ENCODE results near the gene VMO1.

Gene VMO1

DNA sequence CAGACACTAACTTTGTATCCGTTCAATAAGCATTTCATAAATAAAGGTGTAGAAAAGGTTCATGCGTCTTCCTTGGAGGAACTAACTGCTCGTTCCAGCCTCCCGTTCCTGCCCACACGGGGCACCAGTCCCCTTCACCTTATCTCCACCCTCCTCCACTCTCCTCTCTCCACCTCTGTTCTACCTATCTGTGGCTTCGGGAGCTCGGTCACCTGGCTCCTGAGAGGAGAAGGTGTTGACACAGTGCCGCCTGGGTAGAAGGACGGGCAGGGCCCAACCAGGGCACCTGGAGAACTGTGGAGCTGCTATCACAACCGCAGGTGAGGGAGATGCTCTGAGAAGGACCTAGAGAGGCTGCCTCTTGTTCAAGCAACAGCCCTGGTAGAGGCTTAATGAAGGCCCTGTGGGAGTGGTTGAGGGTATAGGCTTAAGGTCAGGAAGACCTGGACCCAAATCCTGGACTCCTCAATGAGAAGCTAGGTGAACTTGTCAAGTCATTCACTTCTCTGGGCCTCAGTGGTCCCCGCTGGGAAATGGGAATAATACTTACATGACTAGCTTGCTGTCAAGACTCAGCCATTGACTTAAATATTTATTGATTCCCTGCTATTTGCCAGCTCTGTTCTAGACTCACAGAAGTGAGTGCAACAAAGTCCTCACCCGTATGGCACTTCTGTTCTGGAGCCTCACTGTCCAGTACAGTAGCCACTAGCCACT lies 37.4 kb upstream of the VMO1 start:
- Histone ChIP-seq H2AFZ (ENCODE audit: low read length) (no peak overlapping the region), H3K4me1 (ENCODE audit: insufficient read depth, low read length, poor library complexity, severe bottlenecking) (no peaks in the 10 kb centered on the region), H3K27me3 (ENCODE audit: insufficient read depth, low read length, poor library complexity, severe bottlenecking) (no peaks in the 10 kb centered on the region), H3K4me3 (ENCODE audit: low read length, poor library complexity, severe bottlenecking) (no peak overlapping the region), H3K4me2 (ENCODE audit: low read depth, low read length, poor library complexity, severe bottlenecking) (no peak overlapping the region), H4K20me1 (ENCODE audit: insufficient read depth, low read length, poor library complexity, severe bottlenecking) (no peaks in the 10 kb centered on the region), H3K9me2 (replicated peaks; ENCODE audit: low read depth, low read length) (no peaks in the 10 kb centered on the region), H3K36me3 (ENCODE audit: insufficient read depth, low read length) (no peaks in the 10 kb centered on the region), H3F3A (ENCODE audit: low read depth) (no peaks in the 10 kb centered on the region), H3K9me3 (ENCODE audit: insufficient read depth, low read depth, low read length) (no peaks in the 10 kb centered on the region), H3K9ac (ENCODE audit: low read depth, low read length, poor library complexity, severe bottlenecking) (no peak overlapping the region), H3K79me2 (ENCODE audit: insufficient read depth, low read length) (no peaks in the 10 kb centered on the region)
- TF ChIP-seq EZH2phosphoT487 (IDR thresholded peaks at IDR 0.05; ENCODE audit: borderline replicate concordance): no peak

DNA sequence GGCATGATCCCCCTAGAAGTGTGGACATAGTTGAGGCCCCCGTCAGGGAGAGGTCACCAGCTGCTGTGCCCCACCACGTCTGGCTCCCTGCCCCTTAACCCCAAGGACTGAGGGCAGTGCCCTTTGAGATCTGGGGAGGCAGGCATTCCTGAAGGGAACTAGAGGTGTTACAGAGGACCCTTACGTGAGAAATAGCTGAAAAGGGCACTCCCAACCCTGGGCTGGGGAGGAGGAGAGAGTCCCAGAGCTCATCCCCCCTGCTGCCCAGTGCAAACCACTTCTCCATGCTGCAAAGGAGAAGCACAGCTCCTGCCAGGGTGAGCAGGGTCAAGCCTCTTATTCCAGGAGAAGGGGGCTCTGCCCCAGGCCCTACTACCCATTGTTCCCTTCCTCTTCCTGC lies 36.7 kb upstream of the VMO1 start:
- H3K4me3 ChIP-seq (ENCODE audit: low read length, poor library complexity, severe bottlenecking): no peak overlapping the region
- no peak overlapping the region for H3K4me2 ChIP-seq (ENCODE audit: low read depth, low read length, poor library complexity, severe bottlenecking)
- no peaks in the 10 kb centered on the region for H3K79me2 ChIP-seq (ENCODE audit: insufficient read depth, low read length)
- no peak overlapping the region for H3K9ac ChIP-seq (ENCODE audit: low read depth, low read length, poor library complexity, severe bottlenecking)
- no peaks in the 10 kb centered on the region for H3F3A ChIP-seq (ENCODE audit: low read depth)
- no peak overlapping the region for H2AFZ ChIP-seq (ENCODE audit: low read length)
- H3K9me3 ChIP-seq (ENCODE audit: insufficient read depth, low read depth, low read length): no peaks in the 10 kb centered on the region
- H3K9me2 ChIP-seq (replicated peaks; ENCODE audit: low read depth, low read length): no peaks in the 10 kb centered on the region
- no peak for TF ChIP-seq EZH2phosphoT487 (IDR thresholded peaks at IDR 0.05; ENCODE audit: borderline replicate concordance)
- TF ChIP-seq, protein P1, sequence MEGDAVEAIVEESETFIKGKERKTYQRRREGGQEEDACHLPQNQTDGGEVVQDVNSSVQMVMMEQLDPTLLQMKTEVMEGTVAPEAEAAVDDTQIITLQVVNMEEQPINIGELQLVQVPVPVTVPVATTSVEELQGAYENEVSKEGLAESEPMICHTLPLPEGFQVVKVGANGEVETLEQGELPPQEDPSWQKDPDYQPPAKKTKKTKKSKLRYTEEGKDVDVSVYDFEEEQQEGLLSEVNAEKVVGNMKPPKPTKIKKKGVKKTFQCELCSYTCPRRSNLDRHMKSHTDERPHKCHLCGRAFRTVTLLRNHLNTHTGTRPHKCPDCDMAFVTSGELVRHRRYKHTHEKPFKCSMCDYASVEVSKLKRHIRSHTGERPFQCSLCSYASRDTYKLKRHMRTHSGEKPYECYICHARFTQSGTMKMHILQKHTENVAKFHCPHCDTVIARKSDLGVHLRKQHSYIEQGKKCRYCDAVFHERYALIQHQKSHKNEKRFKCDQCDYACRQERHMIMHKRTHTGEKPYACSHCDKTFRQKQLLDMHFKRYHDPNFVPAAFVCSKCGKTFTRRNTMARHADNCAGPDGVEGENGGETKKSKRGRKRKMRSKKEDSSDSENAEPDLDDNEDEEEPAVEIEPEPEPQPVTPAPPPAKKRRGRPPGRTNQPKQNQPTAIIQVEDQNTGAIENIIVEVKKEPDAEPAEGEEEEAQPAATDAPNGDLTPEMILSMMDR (conservative IDR thresholded peaks at IDR 0.05; ENCODE audit: low read length): no peak
- H4K20me1 ChIP-seq (ENCODE audit: insufficient read depth, low read length, poor library complexity, severe bottlenecking): no peaks in the 10 kb centered on the region
- H3K36me3 ChIP-seq (ENCODE audit: insufficient read depth, low read length): no peaks in the 10 kb centered on the region
- H3K27me3 ChIP-seq (ENCODE audit: insufficient read depth, low read length, poor library complexity, severe bottlenecking): no peaks in the 10 kb centered on the region
- no peaks in the 10 kb centered on the region for H3K4me1 ChIP-seq (ENCODE audit: insufficient read depth, low read length, poor library complexity, severe bottlenecking)

DNA sequence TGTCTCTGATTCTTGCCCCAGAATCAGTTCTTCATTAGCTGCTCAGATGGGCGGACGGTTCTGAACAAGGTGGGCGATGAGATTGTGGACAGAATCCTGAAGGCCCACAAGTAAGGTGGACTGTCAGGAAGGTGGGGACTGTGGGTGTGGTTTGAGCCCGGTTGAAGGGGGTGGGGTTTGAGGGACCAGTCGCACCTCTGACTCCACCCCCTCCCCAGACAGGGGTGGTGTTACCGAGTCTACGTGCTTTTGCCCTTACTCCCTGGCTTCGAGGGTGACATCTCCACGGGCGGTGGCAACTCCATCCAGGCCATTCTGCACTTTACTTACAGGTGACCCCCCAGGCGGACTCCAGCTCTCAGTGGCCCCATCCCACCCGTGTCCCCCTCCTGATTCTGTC lies 32.1 kb upstream of the VMO1 start:
- H3K79me2 ChIP-seq (ENCODE audit: insufficient read depth, low read length): no peaks in the 10 kb centered on the region
- no peak for TF ChIP-seq EZH2phosphoT487 (IDR thresholded peaks at IDR 0.05; ENCODE audit: borderline replicate concordance)
- TF ChIP-seq, protein P1 (conservative IDR thresholded peaks at IDR 0.05; ENCODE audit: low read length): no peak
- H3K36me3 ChIP-seq (ENCODE audit: insufficient read depth, low read length): no peaks in the 10 kb centered on the region

DNA sequence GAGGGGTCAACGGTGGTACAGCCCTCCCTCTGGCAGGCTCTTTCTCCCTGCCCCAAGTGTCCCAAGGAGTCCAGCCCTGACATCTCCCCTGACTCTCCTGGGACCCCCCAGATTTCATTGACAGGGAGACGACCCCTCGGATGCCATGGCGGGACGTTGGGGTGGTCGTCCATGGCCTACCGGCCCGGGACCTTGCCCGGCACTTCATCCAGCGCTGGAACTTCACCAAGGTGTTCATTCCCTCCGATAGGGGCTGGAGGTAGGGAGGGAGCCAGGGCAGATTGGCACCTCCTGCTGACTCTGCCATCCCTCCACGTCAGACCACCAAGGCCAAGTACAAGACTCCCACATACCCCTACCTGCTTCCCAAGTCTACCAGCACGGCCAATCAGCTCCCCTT lies 30.7 kb upstream of the VMO1 start:
- H3K9me3 ChIP-seq (ENCODE audit: insufficient read depth, low read depth, low read length): no peaks in the 10 kb centered on the region
- no peak overlapping the region for H3K4me2 ChIP-seq (ENCODE audit: low read depth, low read length, poor library complexity, severe bottlenecking)
- no peaks in the 10 kb centered on the region for H3K4me1 ChIP-seq (ENCODE audit: insufficient read depth, low read length, poor library complexity, severe bottlenecking)
- no peak overlapping the region for H3K4me3 ChIP-seq (ENCODE audit: low read length, poor library complexity, severe bottlenecking)
- no peak overlapping the region for H2AFZ ChIP-seq (ENCODE audit: low read length)
- no peaks in the 10 kb centered on the region for H3K9me2 ChIP-seq (replicated peaks; ENCODE audit: low read depth, low read length)
- H3F3A ChIP-seq (ENCODE audit: low read depth): no peaks in the 10 kb centered on the region
- H4K20me1 ChIP-seq (ENCODE audit: insufficient read depth, low read length, poor library complexity, severe bottlenecking): no peaks in the 10 kb centered on the region
- H3K27me3 ChIP-seq (ENCODE audit: insufficient read depth, low read length, poor library complexity, severe bottlenecking): no peaks in the 10 kb centered on the region
- H3K36me3 ChIP-seq (ENCODE audit: insufficient read depth, low read length): no peaks in the 10 kb centered on the region
- no peaks in the 10 kb centered on the region for H3K79me2 ChIP-seq (ENCODE audit: insufficient read depth, low read length)
- TF ChIP-seq EZH2phosphoT487 (IDR thresholded peaks at IDR 0.05; ENCODE audit: borderline replicate concordance): no peak
- TF ChIP-seq, protein P1 (conservative IDR thresholded peaks at IDR 0.05; ENCODE audit: low read length): no peak
- H3K9ac ChIP-seq (ENCODE audit: low read depth, low read length, poor library complexity, severe bottlenecking): no peak overlapping the region

More for the DNA sequence above, 32.1 kb upstream of the VMO1 start:
- Histone ChIP-seq H2AFZ (ENCODE audit: low read length) (no peak overlapping the region), H3K4me3 (ENCODE audit: low read length, poor library complexity, severe bottlenecking) (no peak overlapping the region), H3K9ac (ENCODE audit: low read depth, low read length, poor library complexity, severe bottlenecking) (no peak overlapping the region), H4K20me1 (ENCODE audit: insufficient read depth, low read length, poor library complexity, severe bottlenecking) (no peaks in the 10 kb centered on the region), H3K9me2 (replicated peaks; ENCODE audit: low read depth, low read length) (no peaks in the 10 kb centered on the region), H3K4me1 (ENCODE audit: insufficient read depth, low read length, poor library complexity, severe bottlenecking) (no peaks in the 10 kb centered on the region), H3K27me3 (ENCODE audit: insufficient read depth, low read length, poor library complexity, severe bottlenecking) (no peaks in the 10 kb centered on the region), H3F3A (ENCODE audit: low read depth) (no peaks in the 10 kb centered on the region), H3K9me3 (ENCODE audit: insufficient read depth, low read depth, low read length) (no peaks in the 10 kb centered on the region), H3K4me2 (ENCODE audit: low read depth, low read length, poor library complexity, severe bottlenecking) (no peak overlapping the region)

Measured in Loucy (cell line).